B cell (primary cell): Measurements from ENCODE around the gene ATP6V0A1. TPM values are rescaled to one million over a fixed set of nuclear protein-coding genes. Genes with fewer than 3 reads are reported as not detected.

Experiments used
- ATAC-seq: fragments of 200-7000 bp; cut with Tn5 transposase; one replicate; pipeline ENCODE4 v1.10.0; 2021; ENCODE audit warnings: low read depth, mild to moderate bottlenecking, moderate number of reproducible peaks, moderate library complexity
- CTCF ChIA-PET: fragments of 350-600 bp; sonication (Branson Sonifier 250); formaldehyde crosslinking; loops from one replicate; lab custom pipeline; 2021; ENCODE audit warnings: antibody characterized with exemption, inconsistent platforms; lab: Charles Lee
- POLR2A ChIA-PET: fragments of 350-600 bp; sonication (Branson Sonifier 250); formaldehyde crosslinking; loops from one replicate; lab custom pipeline; 2021; ENCODE audit warnings: antibody characterized with exemption; lab: Charles Lee
- DNase-seq: peaks from one replicate; pipeline ENCODE4 v3.0.0; 2013
- H2AFZ ChIP-seq: 2 replicates; pipeline ENCODE4 v1.6.1; 2012; ENCODE audit warnings: mild to moderate bottlenecking, low read depth, low read length; ENCODE audit not compliant: insufficient read depth, poor library complexity, severe bottlenecking
- H3K27ac ChIP-seq, 2 donors: 1 replicate in 1 of 2; 2 replicates in 1 of 2; pipeline ENCODE4 v1.5.1; 2012 to 2013; ENCODE audit warnings: low read length in 2 of 2, mild to moderate bottlenecking in 2 of 2, moderate library complexity in 1 of 2
- H3K27me3 ChIP-seq, 4 experiments: fragments of 200-600 bp in 1 of 4; sonication (generic) in 1 of 4; replicated peaks in 1 of 4; 1 replicate in 2 of 4; 2 replicates in 2 of 4; pipeline versions ENCODE4 v1.6.1 to v1.7.0; 2013 to 2016; ENCODE audit warnings: low read length in 3 of 4, mild to moderate bottlenecking in 2 of 4, mixed read lengths in 1 of 4, moderate library complexity in 1 of 4; ENCODE audit not compliant: insufficient read depth in 4 of 4, control insufficient read depth in 3 of 4; ENCODE audit errors: control extremely low read depth in 1 of 4
- H3K36me3 ChIP-seq, 2 experiments: replicated peaks in 1 of 2; 1 replicate in 1 of 2; 2 replicates in 1 of 2; pipeline versions ENCODE4 v1.6.1 to v1.7.1; 2013; ENCODE audit warnings: low read length in 1 of 2; ENCODE audit not compliant: insufficient read depth in 2 of 2, control insufficient read depth in 1 of 2; ENCODE audit errors: control extremely low read depth in 1 of 2, extremely low read depth in 1 of 2
- H3K4me1 ChIP-seq, 2 donors: fragments of 200-600 bp in 1 of 2; sonication (generic) in 1 of 2; 1 replicate in 1 of 2; 2 replicates in 1 of 2; pipeline versions ENCODE4 v1.5.1 to v1.6.1; 2013 to 2017; ENCODE audit warnings: low read length in 2 of 2; ENCODE audit not compliant: control insufficient read depth in 2 of 2, insufficient read depth in 2 of 2
- H3K4me2 ChIP-seq: replicated peaks from 2 replicates; pipeline ENCODE3; 2012; ENCODE audit warnings: mild to moderate bottlenecking, low read depth, low read length; ENCODE audit not compliant: poor library complexity, severe bottlenecking
- H3K4me3 ChIP-seq, 5 experiments: fragments of 200-600 bp in 1 of 5; sonication (generic) in 1 of 5; 1 replicate in 3 of 5; 2 replicates in 2 of 5; pipeline versions ENCODE4 v1.5.1 to v1.7.0; 2011 to 2016; ENCODE audit warnings: low read length in 4 of 5, mild to moderate bottlenecking in 4 of 5, low read depth in 2 of 5, control low read depth in 1 of 5, moderate library complexity in 1 of 5; ENCODE audit not compliant: insufficient read depth in 1 of 5; ENCODE audit errors: control extremely low read depth in 1 of 5, extremely low read depth in 1 of 5
- H3K79me2 ChIP-seq: fragments of 200-600 bp; sonication (generic); one replicate; pipeline ENCODE4 v1.6.0; 2016; ENCODE audit warnings: low read length; ENCODE audit not compliant: control insufficient read depth, insufficient read depth
- H3K9ac ChIP-seq: fragments of 200-600 bp; sonication (generic); 2 replicates; pipeline ENCODE4 v1.6.1; 2017; ENCODE audit warnings: mild to moderate bottlenecking, low read length, moderate library complexity
- H3K9me3 ChIP-seq, 3 donors: one replicate each; pipeline versions ENCODE4 v1.6.1 to v1.7.1; 2013; ENCODE audit warnings: low read length in 2 of 3; ENCODE audit not compliant: control insufficient read depth in 2 of 3, insufficient read depth in 1 of 3; ENCODE audit errors: control extremely low read depth in 1 of 3
- H4K20me1 ChIP-seq: 2 replicates; pipeline ENCODE4 v1.6.0; 2012; ENCODE audit warnings: mild to moderate bottlenecking, low read length; ENCODE audit not compliant: insufficient read depth, control insufficient read depth, poor library complexity, severe bottlenecking
- H3K27ac Mint-ChIP-seq: one replicate; pipeline ENCODE4 v1.8.0; 2021; ENCODE audit warnings: mixed read lengths
- H3K27me3 Mint-ChIP-seq: one replicate; pipeline ENCODE4 v1.8.0; 2021; ENCODE audit warnings: mixed read lengths
- H3K4me1 Mint-ChIP-seq: one replicate; pipeline ENCODE4 v1.8.0; 2021; ENCODE audit warnings: mixed read lengths
- H3K4me3 Mint-ChIP-seq: one replicate; pipeline ENCODE4 v1.8.0; 2021; ENCODE audit warnings: mixed read lengths
- H3K9me3 Mint-ChIP-seq: one replicate; pipeline ENCODE4 v1.8.0; 2022; ENCODE audit warnings: mixed read lengths; ENCODE audit not compliant: insufficient read depth
- CTCF ChIP-seq: fragments of 200-600 bp; IDR thresholded peaks from one replicate; pipeline ENCODE4 v1.8.0; 2022; ENCODE audit warnings: antibody characterized with exemption, mild to moderate bottlenecking
- EZH2 ChIP-seq: IDR thresholded peaks from 2 replicates; pipeline ENCODE4 v1.6.1; 2012; ENCODE audit warnings: borderline replicate concordance, low read depth, mild to moderate bottlenecking, moderate library complexity, low read length; ENCODE audit not compliant: insufficient read depth, poor library complexity, severe bottlenecking
- WGBS: methylation state at CpG from one replicate; pipeline ENCODE4 v1.1.5; 2013; ENCODE audit warnings: missing lambda C conversion rate; ENCODE audit not compliant: insufficient coverage; 5-methylcytosine and 5-hydroxymethylcytosine counted together
- intact Hi-C: fragments of 100-400 bp; cut with micrococcal nuclease; formaldehyde crosslinking; loops from one replicate; pipeline ENCODE4 v1.10.0; 2022
- polyA plus RNA-seq: library from polyadenylated mRNA; depleted of rRNA; stranded (reverse); fragments of >200 nt; gene quantifications from 2 replicates; pipeline ENCODE4 v1.2.3, GENCODE V29; 2012
- total RNA-seq, 2 donors: library from RNA; stranded (reverse); fragments of 120-200 nt in 1 of 2; gene quantifications; 1 replicate in 1 of 2; 2 replicates in 1 of 2; pipeline versions ENCODE4 v1.2.3 to v1.2.4, GENCODE V29; 2013 to 2022

ATP6V0A1 gene
- total and polyA plus RNA-seq, 2 donors (not counting 1 experiment from before 2014, with no cell fraction given) = 59.1 to 90.9 TPM

GRCh38 chr17:42568341-42569111, 109.8 kb downstream of the ATP6V0A1 start:
- H3K27me3 Mint-ChIP-seq = no peaks in the 10 kb centered on the region
- no peak overlapping the region for H3K9ac ChIP-seq

More at GRCh38 chr17:42568341-42569111, 109.8 kb downstream of the ATP6V0A1 start:
- peak overlapping the region; percentile 20 for H3K4me2 ChIP-seq
- H4K20me1 ChIP-seq = peaks cover 13% of the 10 kb centered on the region
- ATAC-seq = no peak
- WGBS = 88% methylated on average over 10 of the region's 14 CpGs
- no peaks in the 10 kb centered on the region for H3K27me3 ChIP-seq
- ChIA-PET CTCF (interaction anchor here (1.1 to 6.4 kb wide), 4 partner anchors 9 to 40 kb away, joined by 3 to 51 read pairs (median 10); partner anchors contain the start of gene PSMC3IP), POLR2A (interaction anchor here (1.6 to 2.4 kb wide), 2 partner anchors 9 to 14 kb away, joined by 18 to 19 read pairs; partner anchors contain the start of gene PSMC3IP)
- peaks cover 15 to 30% of the 10 kb centered on the region in 2 donors for H3K4me1 ChIP-seq
- Mint-ChIP-seq H3K27ac (peak overlapping the region; percentile 59), H3K4me1 (peaks cover 22% of the 10 kb centered on the region), H3K4me3 (peak overlapping the region; percentile 34), H3K9me3 (no peaks in the 10 kb centered on the region)
- TF ChIP-seq CTCF = no peak
- TF ChIP-seq EZH2 = no peak
- intact Hi-C loops = loop anchor here (5.0 kb wide), 1 partner anchor 109 kb away; the partner anchor contains the start of gene PLEKHH3
- DNase-seq = no peak
- no peak overlapping the region for H3K4me3 ChIP-seq
- H3K79me2 ChIP-seq = peaks cover 45% of the 10 kb centered on the region
- H2AFZ ChIP-seq = no peak overlapping the region
- H3K9me3 ChIP-seq = no peaks in the 10 kb centered on the region
- peaks cover 4 to 68% of the 10 kb centered on the region in 2 experiments for H3K36me3 ChIP-seq
- H3K27ac ChIP-seq = peak overlapping the region in 1 of 2 donors; percentile 4
